Measurements from ENCODE around the gene FNDC3B.
"Not testable (repeated sequence)": the region's sequence is repeated elsewhere in the genome, so short reads cannot be mapped to it uniquely, and the experiment has no call there.

Gene FNDC3B

DNA sequence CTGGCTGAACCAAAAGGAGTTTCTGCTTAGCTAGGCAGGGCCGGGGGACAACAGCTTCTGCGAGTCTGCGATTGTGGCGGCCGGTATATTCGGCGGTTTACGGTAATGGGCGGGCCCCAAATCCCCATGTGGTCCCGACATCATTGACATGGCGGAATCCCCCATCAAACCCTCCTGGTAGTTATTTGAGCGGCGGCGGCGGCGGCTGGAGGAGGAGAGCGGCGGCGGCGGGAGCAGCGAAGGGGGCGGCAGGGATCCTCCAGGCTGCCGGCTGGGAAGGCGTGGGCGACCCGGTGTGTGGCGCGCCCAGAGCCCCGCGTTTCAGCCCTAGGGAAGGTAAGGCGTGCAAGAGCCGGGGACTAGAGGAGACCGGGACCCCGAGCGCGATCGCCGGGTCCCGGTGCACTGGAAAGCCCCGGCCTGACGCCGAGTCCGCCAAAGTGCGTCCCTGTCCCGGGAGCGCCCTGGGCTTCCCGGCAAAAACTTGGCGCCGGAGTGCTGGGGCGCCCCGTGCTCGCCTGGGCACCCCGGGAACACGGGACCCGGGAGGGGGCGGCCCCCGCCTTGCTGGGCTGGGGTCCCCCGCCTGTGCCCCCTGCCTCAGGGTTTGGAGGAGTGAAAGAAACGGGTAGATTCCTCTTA lies at the start of gene FNDC3B:
Gene FNDC3B (plus strand): TSS at position 143 of the 642 bp plus-strand sequence. CDS start 72,902 bp downstream, outside the sequence.
- peak within 1 kb of the TSS; percentile 84 for H3K4me3 ChIP-seq (ENCODE audit: low read depth, low read length)

DNA sequence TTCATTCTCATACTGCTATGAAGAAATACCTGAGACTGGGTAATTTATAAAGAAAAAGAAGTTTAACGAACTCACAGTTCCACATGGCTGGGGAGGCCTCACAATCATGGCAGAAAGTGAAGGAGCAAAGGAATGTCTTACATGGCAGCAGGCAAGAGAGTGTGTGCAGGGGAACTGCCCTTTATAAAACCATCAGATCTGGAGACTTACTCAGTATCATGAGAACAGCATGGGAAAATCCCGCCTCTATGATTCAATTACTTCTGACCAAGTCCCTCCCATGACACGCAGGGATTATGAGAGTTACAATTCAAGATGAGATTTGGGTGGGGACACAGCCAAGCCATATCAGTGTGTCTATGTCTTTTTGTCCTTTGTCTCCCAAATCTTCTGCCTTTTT lies 49.1 kb upstream of the FNDC3B start:
- not testable (repeated sequence) for H3K4me3 ChIP-seq (ENCODE audit: low read depth, low read length)

GRCh38 chr3:171991166-171991565 lies 48.2 kb upstream of the FNDC3B start:
- no peak overlapping the region for H3K4me3 ChIP-seq (ENCODE audit: low read depth, low read length)

GRCh38 chr3:171994646-171995428 lies 44.5 kb upstream of the FNDC3B start:
- no peak overlapping the region for H3K4me3 ChIP-seq (ENCODE audit: low read depth, low read length)

- no peak overlapping the region for H3K4me3 ChIP-seq (ENCODE audit: low read depth, low read length)
These were observed 43.9 kb upstream of the FNDC3B start for GRCh38 chr3:171995486-171995885.

GRCh38 chr3:171996178-171996817 lies 43.1 kb upstream of the FNDC3B start:
- H3K4me3 ChIP-seq (ENCODE audit: low read depth, low read length), result no peak overlapping the region

GRCh38 chr3:171998731-171999130 lies 40.6 kb upstream of the FNDC3B start:
- H3K4me3 ChIP-seq (ENCODE audit: low read depth, low read length), result not testable (repeated sequence)

- not testable (repeated sequence) for H3K4me3 ChIP-seq (ENCODE audit: low read depth, low read length)
These were observed 37.8 kb upstream of the FNDC3B start for GRCh38 chr3:172001616-172002015.

DNA sequence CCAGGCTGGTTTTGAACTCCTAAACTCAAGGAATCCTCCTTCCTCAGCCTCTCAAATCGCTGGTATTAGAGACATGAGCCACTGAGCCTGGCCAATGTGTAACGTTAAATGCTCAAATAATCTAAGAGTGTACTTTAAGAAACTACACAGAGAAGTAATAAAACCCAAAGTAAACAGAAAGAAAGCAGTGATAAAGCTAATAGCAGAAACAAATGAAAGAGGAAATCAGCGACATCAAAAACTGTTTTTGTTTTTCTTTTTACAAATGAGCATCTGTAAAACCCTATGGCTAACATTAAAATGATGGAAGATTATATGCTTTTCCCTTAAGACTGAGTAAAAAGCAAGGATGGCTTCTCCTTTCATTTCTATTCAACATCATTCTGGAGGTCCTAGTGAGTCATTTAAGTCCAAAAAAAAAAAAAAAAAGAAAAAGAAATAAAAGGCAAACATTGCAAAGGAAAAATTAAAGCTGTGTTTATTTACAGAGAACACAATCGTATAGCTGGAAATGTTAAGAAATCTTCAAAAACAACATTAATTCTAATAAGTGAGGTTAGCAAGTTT lies 36.8 kb upstream of the FNDC3B start:
- no peak overlapping the region for H3K4me3 ChIP-seq (ENCODE audit: low read depth, low read length)

- no peak overlapping the region for H3K4me3 ChIP-seq (ENCODE audit: low read depth, low read length)
These were observed 36.2 kb upstream of the FNDC3B start for GRCh38 chr3:172003146-172003545.

GRCh38 chr3:172007065-172007370 lies 32.4 kb upstream of the FNDC3B start:
- H3K4me3 ChIP-seq (ENCODE audit: low read depth, low read length), result no peak overlapping the region

DNA sequence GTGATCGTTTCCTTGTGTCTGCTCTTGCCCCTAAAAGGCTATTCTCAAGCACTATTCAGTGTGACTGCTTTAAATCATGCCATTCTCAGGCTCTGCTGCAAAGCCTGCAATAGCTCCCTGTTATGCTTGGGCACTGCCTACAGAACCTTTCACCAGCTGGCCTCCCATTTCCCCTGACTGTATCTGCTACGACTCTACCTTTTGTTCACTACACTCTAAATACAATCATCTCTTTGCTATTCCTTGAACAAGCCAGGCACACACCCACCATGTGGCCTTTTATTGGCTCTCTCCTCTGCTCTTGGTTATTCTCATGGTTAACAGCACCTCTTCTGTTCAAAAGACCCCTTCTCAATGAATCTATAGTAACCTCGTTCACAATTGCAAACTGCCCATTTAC lies 29.6 kb upstream of the FNDC3B start:
- H3K4me3 ChIP-seq (ENCODE audit: low read depth, low read length), result no peak overlapping the region

DNA sequence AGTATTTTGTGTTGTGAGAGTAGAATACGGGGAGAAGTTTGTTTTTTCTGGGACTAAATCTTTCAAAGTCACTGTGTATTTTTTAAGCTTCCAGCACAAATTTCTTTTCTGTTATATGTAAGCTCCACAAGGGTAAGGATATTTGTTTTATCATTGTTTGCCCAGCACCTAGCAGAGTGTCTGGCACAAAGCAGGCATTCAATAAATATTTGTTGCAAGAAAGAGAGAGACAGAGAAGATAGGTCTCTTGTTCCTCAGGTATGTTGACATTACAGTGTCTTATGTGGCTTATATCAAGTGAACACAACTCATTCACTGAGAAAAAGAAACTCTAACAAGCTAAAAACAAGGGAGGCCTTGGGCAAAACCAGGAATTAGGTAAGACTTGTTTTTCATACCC lies 26.6 kb upstream of the FNDC3B start:
- H3K4me3 ChIP-seq (ENCODE audit: low read depth, low read length), result no peak overlapping the region

DNA sequence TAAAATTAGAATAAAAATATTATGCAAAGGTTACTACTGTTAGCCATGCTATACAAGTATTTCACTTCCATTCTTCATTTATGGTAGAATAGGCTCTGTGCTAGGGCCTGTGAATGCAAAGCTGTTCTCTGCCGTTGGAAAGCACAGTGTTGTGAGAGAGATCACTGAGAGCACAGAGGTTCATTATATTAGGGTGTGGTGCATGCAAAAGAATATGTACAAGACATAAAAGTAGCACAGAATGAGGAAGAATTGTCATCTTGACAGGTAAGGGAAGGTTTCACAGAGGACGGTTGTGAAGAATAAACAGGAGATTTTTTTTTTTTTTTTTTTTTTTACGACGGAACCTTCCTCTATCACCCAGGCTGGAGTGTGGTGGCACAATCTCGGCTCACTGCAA lies 25.2 kb upstream of the FNDC3B start:
- no peak overlapping the region for H3K4me3 ChIP-seq (ENCODE audit: low read depth, low read length)

- H3K4me3 ChIP-seq (ENCODE audit: low read depth, low read length), result no peak overlapping the region
These were observed 21.0 kb upstream of the FNDC3B start for GRCh38 chr3:172018364-172018763.

GRCh38 chr3:172020763-172021162 lies 18.6 kb upstream of the FNDC3B start:
- no peak overlapping the region for H3K4me3 ChIP-seq (ENCODE audit: low read depth, low read length)

DNA sequence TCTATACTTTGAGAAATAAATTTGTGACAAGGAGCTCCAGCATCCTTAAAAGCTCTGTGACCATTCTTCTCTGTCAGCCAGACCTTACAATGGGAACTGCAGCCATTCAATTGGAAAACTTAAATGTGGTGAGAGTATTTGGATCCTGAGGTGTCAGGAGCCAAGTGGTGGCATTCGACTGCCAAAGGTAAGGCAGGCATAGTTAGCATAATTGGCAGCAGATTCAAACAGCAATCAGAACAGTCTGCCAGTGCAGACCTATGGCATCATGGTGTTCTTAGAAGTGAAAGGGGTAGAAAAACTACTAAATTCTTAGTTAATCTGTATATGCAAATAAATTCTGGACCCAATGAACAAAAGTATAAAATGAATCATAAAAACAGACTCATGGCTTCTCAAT lies 18.2 kb upstream of the FNDC3B start:
- no peak overlapping the region for H3K4me3 ChIP-seq (ENCODE audit: low read depth, low read length)

DNA sequence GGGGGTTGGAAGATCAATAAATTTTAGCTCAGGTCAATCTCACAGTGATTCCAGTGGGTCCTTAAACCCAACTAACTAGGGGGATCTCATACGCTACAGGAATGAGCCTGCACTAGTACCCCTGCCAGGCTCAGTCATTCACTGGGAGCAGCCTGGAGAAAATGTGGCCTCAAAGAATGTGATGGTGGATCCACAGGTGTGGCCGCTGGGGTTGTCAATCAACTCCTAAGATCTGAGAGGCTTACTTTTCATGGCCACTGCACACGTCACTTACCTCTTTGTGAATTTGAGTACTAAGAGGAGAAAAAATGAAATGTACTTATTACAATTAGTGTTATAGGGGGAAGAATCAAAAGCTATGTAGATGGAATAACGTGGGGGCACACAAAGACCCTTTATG lies 17.5 kb upstream of the FNDC3B start:
- H3K4me3 ChIP-seq (ENCODE audit: low read depth, low read length), result no peak overlapping the region

DNA sequence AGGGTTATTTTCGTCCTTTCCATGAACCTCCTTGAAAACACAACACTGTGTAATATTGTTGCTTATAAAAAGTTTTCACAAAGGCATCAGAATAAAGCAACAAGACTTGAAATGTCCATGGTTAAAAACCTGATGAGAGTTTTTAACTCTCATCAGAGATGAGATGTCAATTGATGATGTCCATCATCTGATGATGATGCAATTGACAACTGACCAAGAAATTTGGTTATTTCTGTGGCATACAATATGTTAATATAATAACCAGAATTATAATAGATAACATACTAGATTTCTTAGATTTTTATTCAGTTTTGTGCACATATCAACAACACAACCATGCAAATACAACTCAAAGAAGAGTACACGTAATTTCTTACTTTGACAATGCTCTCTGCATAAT lies 15.5 kb upstream of the FNDC3B start:
- H3K4me3 ChIP-seq (ENCODE audit: low read depth, low read length), result no peak overlapping the region

GRCh38 chr3:172024679-172025078 lies 14.7 kb upstream of the FNDC3B start:
- no peak overlapping the region for H3K4me3 ChIP-seq (ENCODE audit: low read depth, low read length)

DNA sequence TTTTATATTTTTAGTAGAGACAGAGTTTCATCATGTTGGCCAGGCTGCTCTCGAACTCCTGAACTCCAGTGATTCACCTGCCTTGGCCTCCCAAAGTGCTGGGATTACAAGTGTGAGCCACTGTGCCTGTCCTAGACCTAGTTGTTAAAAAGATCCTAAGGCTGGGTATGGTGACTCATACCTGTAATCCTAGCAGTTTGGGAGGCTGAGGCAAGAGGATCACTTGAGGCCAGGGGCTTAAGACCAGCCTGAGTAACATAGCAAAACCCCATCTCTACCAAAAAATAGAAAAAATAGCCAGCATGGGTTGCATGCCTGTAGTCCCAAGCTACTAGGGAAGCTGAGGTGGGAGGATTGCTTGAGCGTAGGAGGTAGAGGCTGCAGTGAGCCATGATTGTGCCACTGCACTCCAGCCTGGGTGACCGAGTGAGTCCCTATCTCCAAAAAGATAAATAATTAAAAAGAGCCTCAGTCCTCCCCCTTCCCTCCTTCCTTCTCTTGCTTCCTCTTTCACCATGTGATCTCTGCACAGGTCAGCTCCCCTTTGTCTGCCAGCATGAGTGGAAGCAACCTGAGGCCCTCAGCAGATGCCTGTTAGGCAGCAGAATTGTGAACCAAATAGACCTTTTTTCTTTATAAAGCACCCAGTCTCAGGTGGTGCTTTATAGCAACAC lies 9.8 kb upstream of the FNDC3B start:
- H3K4me3 ChIP-seq (ENCODE audit: low read depth, low read length), result no peak overlapping the region

Data from iPS-11a (cell line).